ENCODE measurements around the gene DRAXIN.
A peak's percentile ranks its signal among the peaks of the same experiment; 100 is the strongest.

The DRAXIN gene

GRCh38 chr1:11693024-11693590 is 1.6 kb downstream of the DRAXIN start:
- peak; percentile 58 to 86 for DNase-seq (ENCODE audit: low read depth in 2 of 2)
- TF ChIP-seq, protein P1, sequence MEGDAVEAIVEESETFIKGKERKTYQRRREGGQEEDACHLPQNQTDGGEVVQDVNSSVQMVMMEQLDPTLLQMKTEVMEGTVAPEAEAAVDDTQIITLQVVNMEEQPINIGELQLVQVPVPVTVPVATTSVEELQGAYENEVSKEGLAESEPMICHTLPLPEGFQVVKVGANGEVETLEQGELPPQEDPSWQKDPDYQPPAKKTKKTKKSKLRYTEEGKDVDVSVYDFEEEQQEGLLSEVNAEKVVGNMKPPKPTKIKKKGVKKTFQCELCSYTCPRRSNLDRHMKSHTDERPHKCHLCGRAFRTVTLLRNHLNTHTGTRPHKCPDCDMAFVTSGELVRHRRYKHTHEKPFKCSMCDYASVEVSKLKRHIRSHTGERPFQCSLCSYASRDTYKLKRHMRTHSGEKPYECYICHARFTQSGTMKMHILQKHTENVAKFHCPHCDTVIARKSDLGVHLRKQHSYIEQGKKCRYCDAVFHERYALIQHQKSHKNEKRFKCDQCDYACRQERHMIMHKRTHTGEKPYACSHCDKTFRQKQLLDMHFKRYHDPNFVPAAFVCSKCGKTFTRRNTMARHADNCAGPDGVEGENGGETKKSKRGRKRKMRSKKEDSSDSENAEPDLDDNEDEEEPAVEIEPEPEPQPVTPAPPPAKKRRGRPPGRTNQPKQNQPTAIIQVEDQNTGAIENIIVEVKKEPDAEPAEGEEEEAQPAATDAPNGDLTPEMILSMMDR (IDR thresholded peaks at IDR 0.05; ENCODE audit: low read depth, low read length): no peak
- no peak overlapping the region for H3K4me3 ChIP-seq (replicated peaks in 1 of 2; ENCODE audit: low read depth in 2 of 2, low read length in 2 of 2)

DNA sequence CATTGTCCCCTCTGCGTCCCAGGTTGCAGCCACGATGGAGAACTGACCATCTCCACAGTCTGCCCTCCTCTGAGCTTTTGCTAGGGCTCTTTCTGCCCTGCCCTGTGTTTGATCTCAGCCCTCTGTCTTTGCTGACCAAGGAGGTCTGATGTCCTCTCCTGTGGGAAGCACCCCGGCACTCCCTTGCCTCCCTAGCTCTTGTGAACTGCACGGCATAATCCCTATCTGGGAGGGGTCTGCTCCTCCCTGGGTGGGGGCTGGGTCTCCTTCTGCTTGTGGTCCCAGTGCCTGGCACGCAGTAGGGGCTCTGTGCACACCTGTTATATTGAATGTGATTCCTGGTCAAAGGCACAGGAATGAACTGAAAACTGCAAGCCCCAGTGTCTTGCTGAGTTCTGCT is 2.4 kb downstream of the DRAXIN start:
- H3K4me3 ChIP-seq (replicated peaks in 1 of 2; ENCODE audit: low read depth in 2 of 2, low read length in 2 of 2): no peak overlapping the region

GRCh38 chr1:11695861-11696260 is 4.4 kb downstream of the DRAXIN start:
- H3K4me3 ChIP-seq (replicated peaks in 1 of 2; ENCODE audit: low read depth in 2 of 2, low read length in 2 of 2): no peak overlapping the region
- no peak for DNase-seq (ENCODE audit: low read depth in 2 of 2)
- TF ChIP-seq, protein P1 (IDR thresholded peaks at IDR 0.05; ENCODE audit: low read depth, low read length): no peak

More for the DNA sequence above, 2.4 kb downstream of the DRAXIN start:
- TF ChIP-seq, protein P1 (IDR thresholded peaks at IDR 0.05; ENCODE audit: low read depth, low read length): no peak
- DNase-seq (ENCODE audit: low read depth in 2 of 2): no peak

- TF ChIP-seq, protein P1 (IDR thresholded peaks at IDR 0.05; ENCODE audit: low read depth, low read length): no peak
- no peak for DNase-seq (ENCODE audit: low read depth in 2 of 2)
- H3K4me3 ChIP-seq (replicated peaks in 1 of 2; ENCODE audit: low read depth in 2 of 2, low read length in 2 of 2): no peak overlapping the region
These were observed 5.8 kb downstream of the DRAXIN start for GRCh38 chr1:11697188-11697892.

DNA sequence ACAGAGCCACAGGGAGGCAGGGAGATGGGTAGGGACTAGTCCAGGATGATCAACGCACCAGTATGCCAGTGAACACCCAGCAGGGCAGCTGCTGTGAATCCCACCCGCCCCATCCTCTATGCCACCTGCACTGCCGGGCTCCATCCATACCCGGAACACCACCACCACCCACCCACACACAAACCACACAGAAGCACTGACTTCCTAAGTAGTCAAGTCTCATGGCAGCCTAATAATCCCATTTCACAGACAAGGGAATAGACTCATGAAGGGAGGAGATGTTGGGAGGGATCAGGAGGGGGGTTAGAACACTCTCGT is 6.3 kb downstream of the DRAXIN start:
- TF ChIP-seq, protein P1 (IDR thresholded peaks at IDR 0.05; ENCODE audit: low read depth, low read length): no peak
- H3K4me3 ChIP-seq (replicated peaks in 1 of 2; ENCODE audit: low read depth in 2 of 2, low read length in 2 of 2): no peak overlapping the region
- DNase-seq (ENCODE audit: low read depth in 2 of 2): no peak

GRCh38 chr1:11700601-11701467 is 9.3 kb downstream of the DRAXIN start:
- no peak for DNase-seq (ENCODE audit: low read depth in 2 of 2)
- TF ChIP-seq, protein P1 (IDR thresholded peaks at IDR 0.05; ENCODE audit: low read depth, low read length): no peak
- no peak overlapping the region for H3K4me3 ChIP-seq (replicated peaks in 1 of 2; ENCODE audit: low read depth in 2 of 2, low read length in 2 of 2)

Data from cardiac fibroblast (primary cell).